ENCODE data around the gene SOCS2.
A peak's percentile ranks its signal among the peaks of the same experiment; 100 is the strongest.
"Not testable (repeated sequence)": the region's sequence is repeated elsewhere in the genome, so short reads cannot be mapped to it uniquely, and the experiment has no call there.

SOCS2 gene, protein sequence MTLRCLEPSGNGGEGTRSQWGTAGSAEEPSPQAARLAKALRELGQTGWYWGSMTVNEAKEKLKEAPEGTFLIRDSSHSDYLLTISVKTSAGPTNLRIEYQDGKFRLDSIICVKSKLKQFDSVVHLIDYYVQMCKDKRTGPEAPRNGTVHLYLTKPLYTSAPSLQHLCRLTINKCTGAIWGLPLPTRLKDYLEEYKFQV

GRCh38 chr12:93571925-93572711 lies at the start of gene SOCS2:
TSS of gene SOCS2 (plus strand) at chr12:93572675. CDS start at chr12:93572898, 223 bp downstream.
- peak; percentile 14 for DNase-seq (ENCODE audit: low read depth)

DNA sequence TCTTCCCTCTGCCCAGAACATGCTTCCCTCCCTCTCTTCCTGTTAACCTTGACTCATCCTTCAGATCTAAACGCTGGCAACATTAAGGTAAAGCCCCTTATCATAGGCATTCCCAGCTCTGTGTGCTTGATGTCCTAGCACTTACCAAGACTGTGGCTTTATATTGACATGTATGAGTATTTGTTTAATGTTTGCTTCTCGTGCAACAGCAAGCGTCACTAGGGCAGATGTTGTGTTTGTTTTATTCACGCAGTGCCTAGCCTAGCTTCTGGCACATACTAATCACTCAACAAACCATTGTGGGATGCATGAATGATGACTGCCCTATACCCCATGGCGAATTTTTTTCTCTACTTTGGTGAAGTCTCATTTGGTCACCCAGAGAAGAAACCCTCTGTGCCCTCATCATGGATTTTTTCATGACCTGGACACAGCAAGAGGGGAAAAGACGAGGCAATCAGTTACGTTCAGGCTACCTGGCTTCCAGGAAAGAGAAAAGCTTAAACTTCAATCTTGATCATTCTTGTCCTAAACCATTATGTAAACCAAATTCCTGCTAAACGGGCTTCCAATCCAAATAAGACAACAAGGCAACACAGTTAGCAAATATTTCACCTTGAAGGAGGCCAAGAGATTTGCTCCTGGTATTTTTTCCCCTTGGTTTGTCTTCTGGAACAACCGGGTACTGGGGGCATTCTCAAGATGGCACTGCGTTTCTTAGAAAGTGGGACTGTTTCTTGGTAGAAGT lies 47.9 kb upstream of the SOCS2 start:
- DNase-seq (ENCODE audit: low read depth), result no peak

- DNase-seq (ENCODE audit: low read depth), result no peak
Measured at GRCh38 chr12:93526786-93527428, 45.6 kb upstream of the SOCS2 start.

DNA sequence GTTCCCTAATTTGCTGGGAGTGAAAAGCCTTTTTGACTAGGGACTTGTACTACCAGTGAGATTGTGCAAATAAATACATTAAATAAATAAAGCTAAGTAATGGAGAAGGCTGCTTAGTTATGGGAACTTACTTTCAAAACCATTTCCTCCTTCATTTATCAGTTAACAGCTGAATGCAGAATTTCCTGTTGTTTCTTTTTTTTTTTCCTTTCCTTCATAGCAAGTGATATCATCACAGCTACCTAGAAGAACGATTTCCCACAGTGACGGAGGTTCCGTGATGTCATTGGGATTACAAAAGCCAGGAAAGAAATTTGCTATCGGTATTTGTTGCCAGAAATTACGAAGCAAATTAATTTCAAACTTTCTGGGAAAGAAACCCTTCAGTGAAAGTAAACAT lies 42.1 kb upstream of the SOCS2 start:
- no peak for DNase-seq (ENCODE audit: low read depth)

DNA sequence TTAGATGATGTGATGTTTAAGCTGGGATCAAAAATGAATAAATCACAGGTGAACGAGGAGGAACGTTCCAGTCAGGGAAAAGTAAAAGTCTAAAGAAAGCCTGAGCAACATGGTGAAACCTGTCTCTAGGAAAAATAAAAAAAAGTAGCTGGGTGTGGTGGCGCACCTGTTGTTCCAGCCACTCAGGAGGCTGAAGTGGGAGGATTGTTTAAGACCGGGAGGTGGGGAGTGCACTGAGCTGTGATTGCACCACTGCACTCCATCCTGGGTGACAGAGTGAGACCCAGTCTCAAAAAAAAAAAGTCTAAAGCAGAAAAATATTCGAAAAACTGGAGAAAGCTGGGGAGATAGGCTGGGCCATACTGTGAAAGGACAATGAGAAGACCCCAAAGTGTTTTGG lies 39.2 kb upstream of the SOCS2 start:
- no peak for DNase-seq (ENCODE audit: low read depth)

DNA sequence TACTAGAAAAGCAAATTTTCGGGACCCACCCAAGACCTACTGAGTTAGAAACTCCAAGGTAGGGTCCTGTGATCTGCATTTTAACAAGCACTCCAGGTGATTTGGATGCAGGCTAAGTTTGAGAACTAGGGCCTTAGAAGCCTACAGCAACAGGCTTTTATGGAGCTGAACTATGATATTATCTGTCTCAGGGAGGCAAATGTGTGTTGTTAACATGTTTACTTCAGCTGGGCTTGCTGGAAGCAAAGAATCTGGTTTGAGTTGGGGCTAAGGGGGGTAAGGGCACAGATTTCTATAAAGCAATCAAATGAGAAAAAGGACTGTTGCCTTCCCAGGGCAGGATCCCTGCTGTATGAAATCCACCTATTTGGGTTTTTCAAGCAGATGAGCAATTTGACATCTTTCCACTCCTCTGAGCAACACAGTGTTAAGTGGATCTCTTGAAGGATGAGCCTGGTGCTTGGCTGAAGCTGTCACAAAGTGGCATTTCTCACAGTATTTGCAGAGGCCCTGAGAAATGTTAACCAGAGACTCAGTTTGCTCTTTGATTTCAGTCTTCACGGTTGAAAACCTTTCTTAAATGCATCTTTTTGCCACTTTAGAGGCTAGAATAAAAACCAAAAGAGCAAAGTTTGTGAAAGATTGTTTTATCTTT lies 36.2 kb upstream of the SOCS2 start:
- DNase-seq (ENCODE audit: low read depth), result no peak

DNA sequence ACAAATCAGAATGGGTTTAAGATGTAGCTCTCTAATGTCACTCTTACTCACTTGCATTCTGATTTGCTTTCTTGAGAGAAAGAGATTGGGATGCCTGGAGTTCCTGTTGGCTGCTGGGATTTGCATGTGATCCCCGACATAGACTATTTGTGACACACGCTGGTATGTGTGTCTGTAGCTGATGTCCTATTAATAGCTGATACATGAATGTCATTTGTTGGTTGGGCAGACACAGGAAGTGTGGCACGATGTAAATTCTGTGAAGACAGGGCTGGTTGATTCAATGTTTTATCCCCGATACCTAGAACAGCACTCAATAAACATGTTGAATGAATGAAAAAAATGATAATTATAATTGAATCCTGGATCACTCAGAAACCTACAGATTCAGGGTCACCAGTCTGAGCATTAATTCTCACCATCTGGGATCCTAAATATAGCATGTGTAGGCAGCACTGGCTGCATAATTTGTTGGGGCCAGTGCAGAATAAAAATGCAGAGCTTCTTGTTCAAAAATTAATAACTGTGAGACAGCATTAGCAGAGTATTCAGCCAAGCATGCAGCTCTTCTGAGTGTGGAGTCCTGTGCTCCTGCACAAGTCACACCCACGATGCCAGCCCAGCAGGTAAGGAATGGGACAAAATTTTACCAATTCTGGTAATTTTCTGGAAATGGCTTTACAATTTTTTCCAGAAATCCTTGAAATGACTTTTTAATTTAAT lies 35.5 kb upstream of the SOCS2 start:
- DNase-seq (ENCODE audit: low read depth), result no peak

DNA sequence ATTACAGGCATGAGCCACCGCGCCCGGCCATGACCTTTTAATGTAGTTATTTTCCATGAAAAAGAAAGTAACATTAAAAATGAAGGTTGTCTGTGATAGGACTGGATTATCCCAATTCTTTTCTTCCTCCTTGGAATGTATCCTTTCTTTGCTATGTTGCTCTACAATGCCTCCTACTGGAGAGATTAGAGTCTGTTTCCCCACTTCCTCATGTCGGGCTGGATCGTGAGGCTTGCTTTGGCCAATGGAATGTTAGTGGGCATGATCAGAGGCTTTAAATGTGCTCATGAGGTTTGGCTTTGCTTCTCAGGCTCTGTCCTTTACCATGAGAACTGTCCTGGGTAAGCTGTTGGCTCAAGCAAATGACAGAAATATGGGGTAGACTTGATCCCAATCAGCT lies 34.7 kb upstream of the SOCS2 start:
- no peak for DNase-seq (ENCODE audit: low read depth)

DNA sequence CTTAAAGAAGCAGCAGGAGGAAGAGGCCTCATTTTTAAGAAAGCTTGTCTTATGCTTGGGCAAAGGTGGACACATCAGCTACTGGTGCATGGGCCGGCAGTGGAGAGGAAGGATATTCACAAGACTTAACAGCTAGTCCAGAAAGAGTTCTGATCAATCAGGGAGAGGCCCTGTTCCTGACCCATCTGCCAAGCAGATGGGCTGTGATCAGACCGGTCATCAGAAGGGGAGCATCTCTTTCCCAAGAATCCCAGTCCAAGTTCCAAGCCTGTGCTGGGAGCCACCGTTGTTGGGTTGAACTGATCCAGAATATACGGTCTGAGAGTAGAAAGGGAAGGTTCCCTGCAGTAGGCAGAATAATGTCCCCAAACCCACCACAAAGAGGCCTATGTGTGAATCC lies 32.7 kb upstream of the SOCS2 start:
- no peak for DNase-seq (ENCODE audit: low read depth)

GRCh38 chr12:93540466-93540865 lies 32.0 kb upstream of the SOCS2 start:
- DNase-seq (ENCODE audit: low read depth), result no peak

DNA sequence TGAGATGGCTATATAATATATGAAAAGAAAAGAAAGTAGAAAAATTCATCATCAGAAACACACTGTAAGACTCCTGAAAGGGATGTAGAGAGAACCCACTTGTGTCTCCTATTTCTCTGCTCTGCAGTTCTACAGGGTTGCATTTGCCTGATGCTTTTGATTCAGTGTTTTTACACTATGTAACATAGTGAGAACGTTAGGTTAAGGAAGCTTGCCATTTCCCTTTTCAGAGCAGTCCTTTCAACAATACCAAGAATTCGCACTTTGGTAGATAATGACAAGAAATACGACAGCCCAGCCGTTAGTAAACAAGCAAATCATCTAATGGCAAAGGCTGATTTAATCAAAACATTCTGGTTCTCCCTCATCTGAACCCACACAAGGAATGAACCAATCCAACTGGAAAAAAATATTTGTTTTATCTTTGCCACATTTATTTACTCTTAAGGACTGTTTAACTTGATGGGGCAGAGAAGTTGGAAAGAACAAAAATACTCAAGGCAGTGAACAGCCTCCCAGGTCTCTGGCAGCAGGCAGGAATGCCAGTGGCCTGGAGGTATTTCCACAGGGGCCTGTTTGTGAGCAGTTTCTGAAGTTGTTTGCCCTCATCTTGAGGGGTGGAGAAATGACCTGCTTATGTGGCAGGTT lies 30.8 kb upstream of the SOCS2 start:
- no peak for DNase-seq (ENCODE audit: low read depth)

DNA sequence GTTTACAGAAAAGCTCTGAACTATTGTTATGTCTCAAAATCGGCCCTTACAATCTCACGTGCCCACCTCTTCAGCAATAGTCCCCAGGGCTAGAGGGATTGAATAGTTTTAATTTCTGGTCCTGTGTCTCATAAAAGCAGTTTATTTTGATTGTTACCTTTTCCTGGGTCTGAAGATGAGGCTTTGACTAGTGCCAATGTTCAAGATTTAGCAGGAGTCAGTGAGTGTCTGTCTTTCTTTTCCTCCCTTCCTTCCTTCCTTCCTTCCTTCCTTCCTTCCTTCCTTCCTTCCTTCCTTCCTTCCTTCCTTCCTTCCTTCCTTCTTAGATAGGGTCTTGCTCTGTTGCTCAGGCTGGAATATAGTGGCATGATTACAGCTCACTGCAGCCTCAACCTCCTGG lies 24.7 kb upstream of the SOCS2 start:
- DNase-seq (ENCODE audit: low read depth), result no peak

DNA sequence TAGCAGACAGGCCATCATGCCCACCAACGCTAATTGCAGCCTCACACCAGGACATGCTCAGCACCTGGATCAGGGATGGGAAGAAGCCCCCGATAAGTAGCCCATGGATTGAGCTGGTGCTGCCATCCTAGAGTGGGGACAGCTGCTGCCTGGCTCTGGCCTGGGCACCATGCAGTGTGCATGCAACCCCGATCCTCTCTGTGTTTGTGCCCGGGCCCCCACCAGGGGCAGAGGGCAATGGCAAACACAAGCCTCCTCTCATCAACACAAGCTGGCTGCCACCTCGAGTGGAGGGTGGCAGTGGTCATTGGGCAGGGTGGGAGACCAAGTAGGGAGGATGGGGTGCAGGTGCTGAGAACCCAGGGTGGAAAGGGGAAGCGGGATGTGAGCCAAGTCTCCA lies 23.3 kb upstream of the SOCS2 start:
- DNase-seq (ENCODE audit: low read depth), result no peak

DNA sequence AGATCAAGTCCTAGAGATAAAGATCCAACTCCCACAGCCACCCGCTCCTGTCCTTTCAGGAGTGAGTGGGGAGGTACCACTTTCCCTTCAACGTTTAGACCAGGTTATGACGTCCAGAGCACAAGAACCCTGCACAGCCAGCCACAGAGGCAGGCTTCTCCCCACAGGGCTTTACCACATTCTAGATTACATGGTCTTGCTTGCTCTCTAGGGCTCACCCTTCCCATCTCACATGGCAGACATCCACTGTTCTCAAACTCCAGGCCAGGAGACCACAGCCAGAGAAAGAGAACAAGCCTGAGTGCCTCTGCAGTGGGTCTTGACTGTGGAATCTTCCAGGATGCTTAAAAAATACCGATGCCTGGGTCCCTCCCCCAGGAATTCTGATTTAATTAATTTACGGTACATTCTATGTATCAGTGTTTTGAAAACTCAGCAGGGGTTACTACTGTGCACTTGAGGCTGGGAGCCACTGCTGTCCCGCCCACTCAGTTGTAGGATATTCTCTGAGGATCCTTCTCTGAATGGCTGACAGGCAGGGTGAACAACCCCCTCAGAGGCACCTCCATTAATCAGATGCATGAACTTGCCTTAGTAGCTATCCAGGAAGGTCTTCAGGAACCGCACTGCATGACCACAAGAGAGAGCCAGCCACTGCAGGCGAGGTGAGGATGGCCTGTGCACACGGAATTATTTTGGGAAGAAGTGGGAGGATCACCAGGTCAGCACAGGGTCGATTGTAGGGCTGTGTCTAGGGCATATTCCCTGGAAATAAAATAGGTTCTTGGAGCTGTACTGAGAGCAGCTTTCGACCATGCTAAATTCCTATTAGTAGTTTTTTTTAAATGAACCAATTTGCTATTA lies 21.5 kb upstream of the SOCS2 start:
- no peak for DNase-seq (ENCODE audit: low read depth)

DNA sequence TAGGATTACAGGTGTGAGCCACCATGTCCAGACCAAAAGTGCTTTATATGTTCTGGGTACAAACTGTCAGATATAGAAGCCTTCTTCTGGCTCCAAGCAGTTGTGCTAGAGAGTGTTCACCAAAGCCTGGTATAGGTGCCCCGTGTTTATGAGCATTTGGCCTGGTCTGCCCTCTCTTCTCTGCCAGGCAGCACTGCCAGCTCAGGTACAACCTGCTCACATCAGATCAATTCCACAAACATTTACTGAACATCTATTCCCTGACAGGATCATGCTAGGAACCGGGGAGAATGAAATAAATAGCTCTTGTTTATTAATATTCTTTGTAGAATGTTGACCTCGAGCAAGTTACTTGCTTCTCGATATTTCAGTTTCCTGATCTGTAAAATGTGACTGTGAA lies 20.0 kb upstream of the SOCS2 start:
- no peak for DNase-seq (ENCODE audit: low read depth)

DNA sequence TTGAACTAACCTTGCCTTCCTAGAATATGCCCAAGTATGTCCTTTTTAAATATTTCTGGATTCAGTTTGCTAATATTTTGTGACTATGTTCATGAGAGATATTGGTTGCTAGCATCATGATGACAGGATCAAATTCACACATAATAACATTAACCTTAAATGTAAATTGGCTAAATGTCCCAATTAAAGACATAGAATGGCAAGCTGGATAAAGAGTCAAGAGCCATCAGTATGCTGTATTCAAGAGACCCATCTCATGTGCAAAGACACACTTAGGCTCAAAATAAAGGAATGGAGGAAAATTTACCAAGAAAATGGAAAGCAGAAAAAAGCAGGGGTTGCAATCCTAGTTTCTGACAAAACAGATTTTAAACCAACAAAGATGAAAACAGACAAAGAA lies 14.6 kb upstream of the SOCS2 start:
- not testable (repeated sequence) for DNase-seq (ENCODE audit: low read depth)

GRCh38 chr12:93558685-93559084 lies 13.8 kb upstream of the SOCS2 start:
- not testable (repeated sequence) for DNase-seq (ENCODE audit: low read depth)

DNA sequence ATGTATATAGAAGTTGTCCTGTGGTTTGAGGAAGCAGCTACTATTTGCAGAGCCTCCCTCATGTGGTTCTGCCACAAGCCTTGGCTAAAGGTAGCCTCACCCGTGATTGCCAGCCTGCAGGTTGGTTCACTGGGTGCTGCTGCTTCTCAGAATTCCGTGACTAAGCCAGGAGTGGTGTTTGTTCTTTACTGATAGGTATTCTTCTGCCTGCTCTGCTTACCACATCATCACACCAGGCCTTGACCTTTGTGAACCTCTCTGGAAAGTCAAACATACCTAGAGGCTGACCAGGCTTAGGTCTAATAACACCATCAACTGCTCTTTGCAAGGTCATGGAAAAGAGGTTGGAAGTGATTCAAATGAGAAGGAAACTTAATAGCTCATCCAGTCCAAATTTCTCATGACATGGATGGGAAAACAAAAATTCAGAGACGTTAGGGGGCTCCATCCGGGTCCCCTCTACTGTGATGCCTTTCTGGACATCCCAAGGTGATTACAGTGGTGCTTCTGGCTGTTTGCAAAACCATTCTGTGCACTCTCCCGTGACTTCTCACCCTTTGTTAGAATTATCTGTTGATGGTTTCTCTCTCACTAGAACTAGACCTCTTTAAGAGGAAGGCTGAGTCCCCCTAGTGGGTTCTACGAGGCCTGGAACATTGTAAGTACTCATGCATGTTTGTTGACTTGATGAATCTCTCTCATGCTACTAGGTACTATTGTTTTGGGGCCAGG lies 8.5 kb upstream of the SOCS2 start:
- DNase-seq (ENCODE audit: low read depth), result no peak

DNA sequence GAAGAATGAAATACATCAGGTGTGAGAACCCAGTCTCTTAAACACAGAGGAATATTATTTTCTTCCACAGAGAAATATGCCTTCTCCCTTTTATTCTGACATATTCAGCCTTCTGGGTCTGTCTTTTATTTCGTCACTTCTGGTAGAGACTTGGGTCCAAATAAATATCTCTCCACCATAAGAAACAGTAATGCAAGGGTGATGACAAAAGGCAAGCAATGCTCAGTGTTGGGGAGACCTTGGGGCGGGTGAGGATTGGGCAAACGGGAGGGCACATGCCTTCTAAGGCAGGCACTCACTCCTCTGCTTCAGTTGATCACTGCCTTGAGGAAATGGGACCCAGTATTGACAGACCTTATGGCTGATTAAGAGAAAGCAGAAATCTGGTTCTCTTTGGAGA lies 6.7 kb upstream of the SOCS2 start:
- no peak for DNase-seq (ENCODE audit: low read depth)

All from activated T-cell treated with anti-CD3 and anti-CD28 coated beads for 48 hours (primary cell).